Fibroblast of pulmonary artery (primary cell): Measurements from ENCODE around the gene VPS13A.

ENCODE experiments used
- DNase-seq: peaks from one replicate; pipeline ENCODE4 v3.0.0-alpha.2; 2010; ENCODE audit warnings: low read depth
- H3K4me3 ChIP-seq: replicated peaks from 2 replicates; pipeline ENCODE4 v1.5.1; 2011; ENCODE audit warnings: low read depth, mild to moderate bottlenecking, control low read depth, low read length, moderate library complexity
- CTCF ChIP-seq: IDR thresholded peaks from 2 replicates; pipeline ENCODE4 v1.5.1; 2011; ENCODE audit warnings: mild to moderate bottlenecking, control low read depth, low read length, inconsistent platforms; ENCODE audit errors: missing control alignments

VPS13A gene

GRCh38 chr9:77218612-77219011, 41.3 kb downstream of the VPS13A start:
- no peak overlapping the region for H3K4me3 ChIP-seq
- no peak for TF ChIP-seq CTCF
- peak; percentile 69 for DNase-seq

GRCh38 chr9:77221431-77221830, 44.1 kb downstream of the VPS13A start:
- no peak for TF ChIP-seq CTCF
- DNase-seq: no peak
- no peak overlapping the region for H3K4me3 ChIP-seq

- peak; percentile 26 for DNase-seq
- TF ChIP-seq CTCF: no peak
These were observed 47.5 kb downstream of the VPS13A start for GRCh38 chr9:77224746-77225312.

GRCh38 chr9:77236693-77237092, 59.4 kb downstream of the VPS13A start:
- no peak overlapping the region for H3K4me3 ChIP-seq
- no peak for DNase-seq
- TF ChIP-seq CTCF: no peak

More at GRCh38 chr9:77224746-77225312, 47.5 kb downstream of the VPS13A start:
- no peak overlapping the region for H3K4me3 ChIP-seq

- no peak for TF ChIP-seq CTCF
- H3K4me3 ChIP-seq: no peak overlapping the region
- DNase-seq: no peak
These were observed 60.6 kb downstream of the VPS13A start for GRCh38 chr9:77237896-77238295.

- peak; percentile 1 for DNase-seq
- TF ChIP-seq CTCF: no peak
- H3K4me3 ChIP-seq: no peak overlapping the region
These were observed 73.7 kb downstream of the VPS13A start for GRCh38 chr9:77251050-77251449.

- DNase-seq: no peak
- no peak for TF ChIP-seq CTCF
- H3K4me3 ChIP-seq: no peak overlapping the region
These were observed 79.9 kb downstream of the VPS13A start for GRCh38 chr9:77257275-77257674.
